GM12864 (cell line): ENCODE results near the gene FHOD3.

Experiments
- DNase-seq: peaks from one replicate; pipeline ENCODE4 v3.0.0-alpha.2; 2011; ENCODE audit warnings: low read depth
- H3K4me3 ChIP-seq: 2 replicates; pipeline ENCODE4 v1.5.1; 2011; ENCODE audit warnings: mild to moderate bottlenecking, low read depth, low read length, control low read depth
- TF ChIP-seq, protein P1 (sequence below): IDR thresholded peaks from 2 replicates; pipeline ENCODE4 v1.5.1; 2011; ENCODE audit warnings: low read depth, mild to moderate bottlenecking, moderate library complexity, low read length, control low read depth, inconsistent platforms; ENCODE audit errors: missing control alignments

The FHOD3 gene

DNA sequence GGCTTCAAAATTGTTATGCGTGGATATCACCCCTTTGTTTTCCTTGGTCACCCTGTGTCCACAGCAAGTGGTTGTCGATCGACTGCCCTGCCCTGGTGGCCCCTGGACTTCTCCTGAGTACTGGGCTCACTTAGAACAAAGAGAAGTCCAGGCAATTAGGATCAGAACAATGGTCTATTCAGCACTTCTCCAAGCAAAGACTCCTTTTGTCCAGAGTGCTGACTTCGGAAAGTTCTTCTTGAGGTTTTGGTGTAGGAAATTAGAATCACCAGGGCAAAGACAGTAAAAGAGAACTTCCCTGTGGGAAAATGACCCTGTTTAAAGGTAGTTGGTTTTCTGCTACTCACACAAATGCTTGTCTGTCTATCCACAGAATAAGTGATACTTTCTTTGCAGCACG lies 173.9 kb downstream of the FHOD3 start:
- no peak overlapping the region for H3K4me3 ChIP-seq
- no peak for DNase-seq
- TF ChIP-seq, protein P1, sequence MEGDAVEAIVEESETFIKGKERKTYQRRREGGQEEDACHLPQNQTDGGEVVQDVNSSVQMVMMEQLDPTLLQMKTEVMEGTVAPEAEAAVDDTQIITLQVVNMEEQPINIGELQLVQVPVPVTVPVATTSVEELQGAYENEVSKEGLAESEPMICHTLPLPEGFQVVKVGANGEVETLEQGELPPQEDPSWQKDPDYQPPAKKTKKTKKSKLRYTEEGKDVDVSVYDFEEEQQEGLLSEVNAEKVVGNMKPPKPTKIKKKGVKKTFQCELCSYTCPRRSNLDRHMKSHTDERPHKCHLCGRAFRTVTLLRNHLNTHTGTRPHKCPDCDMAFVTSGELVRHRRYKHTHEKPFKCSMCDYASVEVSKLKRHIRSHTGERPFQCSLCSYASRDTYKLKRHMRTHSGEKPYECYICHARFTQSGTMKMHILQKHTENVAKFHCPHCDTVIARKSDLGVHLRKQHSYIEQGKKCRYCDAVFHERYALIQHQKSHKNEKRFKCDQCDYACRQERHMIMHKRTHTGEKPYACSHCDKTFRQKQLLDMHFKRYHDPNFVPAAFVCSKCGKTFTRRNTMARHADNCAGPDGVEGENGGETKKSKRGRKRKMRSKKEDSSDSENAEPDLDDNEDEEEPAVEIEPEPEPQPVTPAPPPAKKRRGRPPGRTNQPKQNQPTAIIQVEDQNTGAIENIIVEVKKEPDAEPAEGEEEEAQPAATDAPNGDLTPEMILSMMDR, result no peak

DNA sequence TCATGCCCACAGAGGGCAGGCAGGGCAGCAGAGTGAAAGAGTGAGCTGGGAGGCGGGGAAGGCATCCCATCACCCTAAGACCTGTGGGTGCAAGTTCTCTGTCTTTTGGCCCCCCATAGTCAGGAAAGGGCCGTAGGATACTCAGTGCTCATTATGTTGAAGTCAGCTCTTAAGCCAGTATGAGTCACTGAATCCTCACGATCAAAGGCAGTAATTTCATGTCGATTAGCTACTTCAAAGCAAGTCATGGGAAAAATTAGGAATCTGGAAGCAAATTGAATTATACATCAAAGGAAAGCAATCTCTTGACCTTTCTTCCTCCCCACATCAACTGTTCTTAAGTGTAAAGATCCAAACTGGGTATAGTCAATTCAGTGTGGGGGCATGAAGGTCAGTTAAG lies 178.9 kb downstream of the FHOD3 start:
- TF ChIP-seq, protein P1, result no peak
- no peak overlapping the region for H3K4me3 ChIP-seq
- DNase-seq, result no peak

DNA sequence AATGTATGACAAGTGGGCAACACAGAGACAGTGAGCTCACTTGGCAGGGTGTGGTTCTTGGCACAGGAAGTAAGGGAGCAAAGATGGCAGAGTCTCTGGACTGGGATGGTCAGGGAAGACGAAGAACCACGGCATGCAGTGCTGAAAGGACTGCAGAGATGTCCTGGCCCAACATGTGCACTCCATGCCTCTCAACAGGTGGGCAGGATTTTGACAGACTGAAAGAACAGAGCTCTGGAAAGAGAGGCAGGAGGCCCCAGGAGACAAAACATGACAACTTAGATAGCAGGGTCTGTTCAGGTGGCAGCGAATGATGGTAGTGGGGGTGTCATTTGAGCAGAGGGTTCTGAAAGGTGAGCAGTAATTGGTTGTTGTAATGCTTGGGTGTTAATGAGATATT lies 180.3 kb downstream of the FHOD3 start:
- H3K4me3 ChIP-seq, result no peak overlapping the region
- TF ChIP-seq, protein P1, result no peak
- DNase-seq, result no peak

DNA sequence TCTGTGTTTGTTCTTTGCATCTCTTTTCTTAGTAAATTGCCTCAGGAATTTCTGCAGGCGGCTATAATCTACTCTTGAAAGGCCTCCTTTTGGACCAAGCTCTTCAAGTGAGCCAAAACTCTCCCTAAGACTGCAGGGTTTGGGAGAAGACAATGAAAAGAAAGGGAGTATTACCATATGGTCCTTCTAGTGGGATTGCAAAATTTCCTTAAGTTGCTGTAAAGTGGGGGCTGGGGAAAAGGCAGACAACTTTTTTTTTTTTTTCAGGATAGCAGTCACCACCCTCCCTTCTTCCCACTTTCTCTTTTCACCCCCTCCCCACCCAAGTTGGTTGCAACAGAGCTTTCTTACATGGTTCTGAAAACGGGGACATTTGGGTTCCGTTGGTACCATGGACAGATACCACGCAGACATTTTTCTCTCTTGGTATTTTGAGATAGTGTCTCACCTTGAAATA lies 183.7 kb downstream of the FHOD3 start:
- DNase-seq, result no peak
- TF ChIP-seq, protein P1, result no peak
- no peak overlapping the region for H3K4me3 ChIP-seq

DNA sequence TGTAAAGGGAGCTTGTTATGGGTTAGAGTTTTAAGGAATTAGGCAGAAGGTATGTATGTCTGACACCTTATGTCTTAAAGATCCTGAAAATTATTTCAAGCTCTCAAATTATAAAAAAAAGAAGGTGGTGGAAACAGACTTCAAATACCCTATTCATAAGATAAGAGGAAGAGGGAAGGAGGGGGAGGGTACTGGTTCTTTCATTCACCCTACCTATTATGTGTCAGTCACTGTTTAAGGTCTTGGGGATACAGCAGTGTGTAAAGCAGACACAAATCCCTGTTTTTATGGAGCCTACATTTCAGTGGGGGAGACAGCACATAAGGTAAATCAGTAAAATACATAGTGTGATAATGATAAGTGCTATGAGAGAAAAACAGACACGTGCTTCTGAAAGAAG lies 184.4 kb downstream of the FHOD3 start:
- TF ChIP-seq, protein P1, result no peak
- DNase-seq, result no peak
- H3K4me3 ChIP-seq, result no peak overlapping the region

DNA sequence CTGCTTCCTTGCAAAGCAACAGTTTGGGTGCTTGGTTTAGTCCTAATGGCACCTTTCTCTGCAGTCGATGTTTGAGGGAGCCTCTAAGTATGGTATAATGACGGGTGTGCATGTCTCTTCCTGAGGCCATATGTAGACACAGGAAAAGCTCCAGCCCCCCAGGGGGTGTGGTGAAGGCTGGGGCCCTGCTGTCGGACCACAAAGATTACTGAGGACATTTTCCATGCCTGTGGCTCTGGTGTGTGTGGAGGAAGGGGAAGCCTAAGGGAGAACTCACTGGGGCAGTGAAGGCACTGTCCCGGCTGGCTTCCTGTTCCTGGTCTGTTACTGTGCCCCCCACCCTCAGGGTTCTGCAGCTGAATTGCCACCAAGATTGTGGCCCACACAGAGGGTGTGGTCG lies 187.1 kb downstream of the FHOD3 start:
- TF ChIP-seq, protein P1, result no peak
- H3K4me3 ChIP-seq, result no peak overlapping the region
- no peak for DNase-seq

DNA sequence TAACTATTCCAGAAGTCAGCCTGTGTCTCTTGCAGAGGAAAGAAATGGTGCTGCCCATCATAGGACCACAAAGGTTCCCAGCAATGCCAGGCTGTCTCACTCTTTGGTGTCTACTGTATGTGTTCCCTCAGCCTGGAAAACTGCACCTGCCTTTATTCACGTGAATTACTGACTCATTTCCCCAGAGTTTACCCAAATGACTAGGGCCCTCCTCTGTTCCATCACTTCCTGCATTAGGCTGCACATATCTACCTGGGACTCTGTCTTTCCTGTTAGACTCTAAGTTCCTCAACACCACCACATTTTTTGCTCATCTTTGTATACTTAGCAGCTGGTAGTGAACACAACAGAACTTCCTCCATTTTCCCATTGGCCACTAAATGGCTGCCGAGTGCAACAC lies 188.3 kb downstream of the FHOD3 start:
- no peak overlapping the region for H3K4me3 ChIP-seq
- no peak for DNase-seq
- TF ChIP-seq, protein P1, result no peak
